GM21367 (cell line): Measurements from ENCODE around the gene GALNT9.
"Not testable (repeated sequence)": the region's sequence is repeated elsewhere in the genome, so short reads cannot be mapped to it uniquely, and the experiment has no call there.

Experiments used
- ATAC-seq: cut with Tn5 transposase; IDR thresholded peaks from one replicate; pipeline ENCODE4 v1.9.1; 2021; ENCODE audit not compliant: unreplicated experiment

The GALNT9 gene

GRCh38 chr12:132314516-132315233, 14.7 kb downstream of the GALNT9 start:
- ATAC-seq: no peak

- ATAC-seq: no peak
Observed at GRCh38 chr12:132314035-132314434, 15.4 kb downstream of the GALNT9 start.

GRCh38 chr12:132313182-132313581, 16.2 kb downstream of the GALNT9 start:
- ATAC-seq: no peak

- no peak for ATAC-seq
Observed at GRCh38 chr12:132312516-132312915, 16.9 kb downstream of the GALNT9 start.

GRCh38 chr12:132311201-132311915, 18.0 kb downstream of the GALNT9 start:
- ATAC-seq: no peak

- ATAC-seq: no peak
Observed at GRCh38 chr12:132310181-132311040, 19.0 kb downstream of the GALNT9 start.

GRCh38 chr12:132309596-132310086, 19.7 kb downstream of the GALNT9 start:
- no peak for ATAC-seq

GRCh38 chr12:132308853-132309595, 20.4 kb downstream of the GALNT9 start:
- no peak for ATAC-seq

GRCh38 chr12:132307976-132308852, 21.2 kb downstream of the GALNT9 start:
- no peak for ATAC-seq

- no peak for ATAC-seq
Observed at GRCh38 chr12:132306885-132307191, 22.6 kb downstream of the GALNT9 start.

- ATAC-seq: no peak
Observed at GRCh38 chr12:132305991-132306884, 23.2 kb downstream of the GALNT9 start.

GRCh38 chr12:132305560-132305966, 23.8 kb downstream of the GALNT9 start:
- ATAC-seq: no peak

- ATAC-seq: not testable (repeated sequence)
Observed at GRCh38 chr12:132304866-132305265, 24.5 kb downstream of the GALNT9 start.

GRCh38 chr12:132303853-132304373, 25.5 kb downstream of the GALNT9 start:
- not testable (repeated sequence) for ATAC-seq

- no peak for ATAC-seq
Observed at GRCh38 chr12:132302466-132303358, 26.7 kb downstream of the GALNT9 start.

GRCh38 chr12:132300789-132301722, 28.3 kb downstream of the GALNT9 start:
- ATAC-seq: no peak

- no peak for ATAC-seq
Observed at GRCh38 chr12:132296063-132296462, 33.3 kb downstream of the GALNT9 start.
